NT2/D1 (cell line): ENCODE data around the gene RASA4B.
"Not testable (repeated sequence)": the region's sequence is repeated elsewhere in the genome, so short reads cannot be mapped to it uniquely, and the experiment has no call there.

Experiments
- SUZ12 ChIP-seq: IDR thresholded peaks from 2 replicates; pipeline ENCODE4 v1.6.1; 2011; ENCODE audit not compliant: insufficient read length, insufficient read depth; ENCODE audit errors: extremely low read depth
- YY1 ChIP-seq: IDR thresholded peaks from 2 replicates; pipeline ENCODE4 v1.6.1; 2011; ENCODE audit not compliant: insufficient read length, insufficient read depth
- ZNF274 ChIP-seq: IDR thresholded peaks from 2 replicates; pipeline ENCODE4 v1.6.1; 2011; ENCODE audit warnings: mild to moderate bottlenecking, low read depth, low read length

DNA sequence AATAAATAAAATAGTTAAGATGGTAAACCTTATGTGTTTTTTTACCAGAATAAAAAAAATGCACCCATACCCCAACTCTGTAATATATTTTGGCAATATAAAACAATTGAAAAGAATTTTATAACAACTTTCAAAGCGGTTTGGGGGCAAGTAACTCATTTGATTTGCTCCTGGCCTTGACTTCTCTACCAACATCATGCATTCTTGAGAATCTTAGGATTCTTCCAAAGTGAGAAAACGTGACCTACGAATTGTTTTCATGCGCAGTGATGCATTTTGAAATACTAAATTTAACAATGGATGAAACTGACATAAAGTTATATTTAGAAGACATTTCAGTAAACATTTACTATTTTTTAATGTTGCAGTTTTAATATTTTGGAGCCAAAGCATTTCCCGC is 3.2 kb upstream of the RASA4B start:
- not testable (repeated sequence) for TF ChIP-seq ZNF274, YY1, SUZ12
